MM.1S (cell line): ENCODE measurements around the gene ADAMTS17.

ENCODE experiments used
- DNase-seq: peaks from one replicate; pipeline ENCODE4 v3.0.0-alpha.2; 2015
- H2AFZ ChIP-seq: fragments of 300-600 bp; sonication (generic); 2 replicates; pipeline ENCODE4 v1.6.0; 2016; ENCODE audit warnings: antibody characterized with exemption, low read length
- H3F3A ChIP-seq: fragments of 300-600 bp; sonication (generic); 2 replicates; pipeline ENCODE4 v1.6.1; 2016; ENCODE audit warnings: mild to moderate bottlenecking, antibody characterized with exemption, low read length, moderate library complexity, mixed read lengths; ENCODE audit not compliant: insufficient read depth
- H3K27ac ChIP-seq: fragments of 300-600 bp; sonication (generic); 2 replicates; pipeline ENCODE4 v1.5.1; 2016; ENCODE audit warnings: mild to moderate bottlenecking, low read length
- H3K27me3 ChIP-seq: fragments of 300-600 bp; sonication (generic); replicated peaks from 2 replicates; pipeline ENCODE4 v1.6.0; 2016; ENCODE audit warnings: low read length; ENCODE audit not compliant: insufficient read depth
- H3K36me3 ChIP-seq: fragments of 300-600 bp; sonication (generic); replicated peaks from 2 replicates; pipeline ENCODE4 v1.6.1; 2016; ENCODE audit warnings: mild to moderate bottlenecking, low read length, mixed read lengths; ENCODE audit not compliant: insufficient read depth
- H3K4me1 ChIP-seq: fragments of 300-600 bp; sonication (generic); 2 replicates; pipeline ENCODE4 v1.6.1; 2016; ENCODE audit warnings: low read length, mixed read lengths
- H3K4me2 ChIP-seq: fragments of 300-600 bp; sonication (generic); 2 replicates; pipeline ENCODE4 v1.6.0; 2016; ENCODE audit warnings: low read depth, low read length
- H3K4me3 ChIP-seq: fragments of 300-600 bp; sonication (generic); 2 replicates; pipeline ENCODE4 v1.5.1; 2016; ENCODE audit warnings: low read length, mixed read lengths
- H3K79me2 ChIP-seq: fragments of 300-600 bp; sonication (generic); 2 replicates; pipeline ENCODE4 v1.6.1; 2016; ENCODE audit warnings: mixed run types, low read length, mixed read lengths
- H3K9ac ChIP-seq: fragments of 300-600 bp; sonication (generic); 2 replicates; pipeline ENCODE4 v1.6.1; 2016; ENCODE audit warnings: low read length, mixed read lengths
- H3K9me2 ChIP-seq: fragments of 300-600 bp; sonication (generic); replicated peaks from 2 replicates; pipeline ENCODE4 v1.6.1; 2016; ENCODE audit warnings: mild to moderate bottlenecking, low read length, mixed read lengths; ENCODE audit not compliant: insufficient read depth
- H3K9me3 ChIP-seq: fragments of 300-600 bp; sonication (generic); replicated peaks from 2 replicates; pipeline ENCODE4 v1.6.1; 2016; ENCODE audit warnings: mild to moderate bottlenecking, low read length, mixed read lengths; ENCODE audit not compliant: insufficient read depth
- H4K20me1 ChIP-seq: fragments of 300-600 bp; sonication (generic); 2 replicates; pipeline ENCODE4 v1.6.1; 2016; ENCODE audit warnings: mild to moderate bottlenecking, low read length, moderate library complexity, mixed read lengths; ENCODE audit not compliant: insufficient read depth
- CTCF ChIP-seq: fragments of 300-600 bp; sonication (generic); IDR thresholded peaks from 2 replicates; pipeline ENCODE4 v1.5.1; 2016; ENCODE audit warnings: antibody characterized with exemption, low read length, mixed read lengths
- EZH2 ChIP-seq: fragments of 300-600 bp; sonication (generic); optimal IDR thresholded peaks from 2 replicates; pipeline ENCODE3; 2017; ENCODE audit warnings: low read depth, mild to moderate bottlenecking, antibody characterized with exemption, low read length, mixed read lengths
- EZH2phosphoT487 ChIP-seq: fragments of 300-600 bp; sonication (generic); IDR thresholded peaks from 2 replicates; pipeline ENCODE4 v1.6.1; 2018; ENCODE audit warnings: antibody characterized with exemption, low read length

The ADAMTS17 gene

GRCh38 chr15:100052716-100053473 is 288.9 kb downstream of the ADAMTS17 start:
- Histone ChIP-seq H3K27ac (no peak overlapping the region), H3K9ac (no peak overlapping the region), H3K4me3 (no peak overlapping the region), H4K20me1 (no peaks in the 10 kb centered on the region), H3K27me3 (no peaks in the 10 kb centered on the region; the same call in 1 of the 2 replicates), H3K79me2 (no peaks in the 10 kb centered on the region), H2AFZ (no peak overlapping the region), H3K36me3 (no peaks in the 10 kb centered on the region), H3K4me2 (no peak overlapping the region), H3F3A (no peaks in the 10 kb centered on the region), H3K4me1 (no peaks in the 10 kb centered on the region), H3K9me2 (no peaks in the 10 kb centered on the region), H3K9me3 (no peaks in the 10 kb centered on the region)
- no peak for DNase-seq
- TF ChIP-seq CTCF (no peak), EZH2phosphoT487 (no peak), EZH2 (no peak)

- H3K4me3 ChIP-seq = no peak overlapping the region
- no peak for DNase-seq
- no peaks in the 10 kb centered on the region for H3K79me2 ChIP-seq
- H3K9me3 ChIP-seq = no peaks in the 10 kb centered on the region
- no peaks in the 10 kb centered on the region; the same call in 1 of the 2 replicates for H3K27me3 ChIP-seq
- no peaks in the 10 kb centered on the region for H3K4me1 ChIP-seq
- no peak overlapping the region for H3K4me2 ChIP-seq
- no peaks in the 10 kb centered on the region for H3F3A ChIP-seq
- TF ChIP-seq EZH2 (no peak), CTCF (no peak)
- H2AFZ ChIP-seq = no peak overlapping the region
- H3K9me2 ChIP-seq = no peaks in the 10 kb centered on the region
- no peaks in the 10 kb centered on the region for H3K36me3 ChIP-seq
- H3K9ac ChIP-seq = no peak overlapping the region
- H4K20me1 ChIP-seq = no peaks in the 10 kb centered on the region
- H3K27ac ChIP-seq = no peak overlapping the region
Observed at GRCh38 chr15:100050877-100051786, 290.6 kb downstream of the ADAMTS17 start.

GRCh38 chr15:100049936-100050876 is 291.6 kb downstream of the ADAMTS17 start:
- Histone ChIP-seq H4K20me1 (no peaks in the 10 kb centered on the region), H3K4me1 (no peaks in the 10 kb centered on the region), H3K27me3 (no peaks in the 10 kb centered on the region; the same call in 1 of the 2 replicates), H3K4me2 (no peak overlapping the region), H3K79me2 (no peaks in the 10 kb centered on the region), H3K9ac (no peak overlapping the region), H3K9me3 (no peaks in the 10 kb centered on the region), H3K4me3 (no peak overlapping the region), H3F3A (no peaks in the 10 kb centered on the region), H3K36me3 (no peaks in the 10 kb centered on the region), H3K9me2 (no peaks in the 10 kb centered on the region), H3K27ac (no peak overlapping the region), H2AFZ (no peak overlapping the region)
- no peak for DNase-seq
- TF ChIP-seq EZH2phosphoT487 (no peak), CTCF (no peak), EZH2 (no peak)
